ENCODE data around the gene PSKH1.
A peak's percentile ranks its signal among the peaks of the same experiment; 100 is the strongest.

PSKH1 gene

DNA sequence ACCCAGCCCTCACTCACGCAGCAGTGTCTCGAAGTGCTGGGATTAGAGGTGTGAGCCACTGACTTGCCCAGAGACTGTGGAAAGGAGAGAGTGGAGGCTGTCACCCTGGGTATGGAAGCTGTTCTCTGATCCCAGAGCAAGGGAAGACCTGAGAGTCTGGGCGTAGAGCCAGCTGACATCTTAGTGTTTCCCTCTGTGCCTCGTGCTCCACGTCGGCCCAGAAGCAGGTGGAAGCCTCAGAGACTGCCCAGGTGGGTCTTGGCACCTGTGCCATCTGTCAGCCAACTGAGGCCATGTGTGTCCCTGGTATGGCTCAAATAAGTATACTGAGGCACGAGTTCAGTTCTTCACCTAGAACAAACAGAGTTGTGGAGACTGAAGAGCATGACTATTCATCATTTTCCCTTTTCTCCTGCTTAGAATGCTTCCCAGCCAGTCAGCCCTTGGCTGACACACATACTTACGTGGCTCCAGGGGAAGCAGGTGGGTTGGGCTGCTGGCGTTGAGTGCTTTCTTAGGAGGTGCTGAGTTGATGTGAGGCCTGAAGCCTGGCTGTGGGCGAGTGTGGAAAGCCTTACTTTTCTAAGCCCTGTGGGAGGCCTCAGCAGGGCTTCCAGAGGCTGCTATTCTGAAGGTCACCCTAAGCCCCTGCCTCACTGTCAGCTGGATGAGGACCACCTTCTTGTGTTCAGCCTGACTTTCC lies 30.5 kb downstream of the PSKH1 start:
- DNase-seq, result peak in 22 of 58 donors; percentile 19 to 58 (median 36)

DNA sequence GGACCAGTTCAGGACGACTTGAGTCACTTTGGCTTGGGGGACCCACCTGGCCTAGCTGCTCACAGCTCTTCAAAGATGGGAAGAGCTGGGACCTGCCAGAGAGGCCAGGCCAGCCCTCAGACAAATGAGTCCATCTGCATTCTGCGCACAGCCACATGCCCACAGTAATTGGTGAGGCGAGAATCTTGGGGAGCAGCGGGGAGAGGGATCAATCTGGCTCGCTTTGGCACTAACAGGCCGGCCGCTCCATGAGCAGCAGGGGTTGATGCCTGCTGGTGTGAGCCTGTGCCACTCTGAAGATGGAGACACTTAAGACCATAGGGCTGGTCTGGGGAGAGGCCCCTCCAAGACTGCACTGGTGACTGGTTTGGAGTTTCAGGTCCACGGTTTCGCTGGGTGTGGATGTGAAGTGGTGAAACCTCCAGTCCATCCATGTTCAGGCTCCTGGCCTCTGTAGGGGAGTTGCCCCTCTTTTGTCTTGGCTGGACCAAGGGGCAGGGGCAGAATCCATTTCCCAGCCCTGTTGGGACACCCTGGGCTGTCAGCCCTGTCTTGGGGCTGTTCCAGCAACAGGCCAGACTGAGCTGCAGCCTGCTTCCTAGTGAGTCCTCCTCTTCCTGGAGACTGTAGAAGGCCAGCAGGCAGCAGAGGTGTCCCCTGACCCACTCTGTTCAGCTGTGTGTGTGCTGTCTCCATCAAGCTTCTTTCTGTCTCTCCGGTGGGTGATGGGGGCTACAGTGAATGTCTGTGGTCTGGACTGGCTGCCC lies 31.3 kb downstream of the PSKH1 start:
- peak in 2 of 58 donors; percentile 16 to 41 for DNase-seq

DNA sequence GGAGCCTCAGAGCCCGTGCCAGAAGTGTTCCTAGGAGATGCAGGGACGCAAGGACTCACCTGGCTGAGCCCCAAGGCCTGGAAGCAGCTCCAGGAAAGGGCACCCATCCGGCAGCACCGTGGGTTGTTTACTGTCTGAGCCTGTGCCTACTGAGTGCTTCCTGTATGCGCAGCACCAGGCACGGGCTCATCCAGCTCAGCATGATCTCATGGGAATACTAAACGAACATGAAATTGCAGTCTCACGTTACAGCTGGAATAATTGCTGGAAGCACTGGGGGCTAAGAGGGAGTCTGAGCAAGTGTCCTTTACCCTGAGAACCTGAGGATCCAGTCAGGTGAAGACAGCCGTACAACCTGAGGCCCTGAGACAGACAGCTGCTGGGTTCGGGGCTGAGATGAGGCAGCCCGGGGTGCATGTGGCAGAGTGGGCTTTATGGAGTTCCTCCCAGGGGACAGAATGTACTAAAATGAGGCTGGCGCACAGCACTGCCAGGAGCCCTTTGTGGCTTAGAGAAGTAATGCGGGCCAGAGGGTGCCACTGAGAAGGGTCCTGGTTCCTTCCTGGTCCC lies 33.2 kb downstream of the PSKH1 start:
- peak in 39 of 58 donors; percentile 20 to 70 (median 42) for DNase-seq

DNA sequence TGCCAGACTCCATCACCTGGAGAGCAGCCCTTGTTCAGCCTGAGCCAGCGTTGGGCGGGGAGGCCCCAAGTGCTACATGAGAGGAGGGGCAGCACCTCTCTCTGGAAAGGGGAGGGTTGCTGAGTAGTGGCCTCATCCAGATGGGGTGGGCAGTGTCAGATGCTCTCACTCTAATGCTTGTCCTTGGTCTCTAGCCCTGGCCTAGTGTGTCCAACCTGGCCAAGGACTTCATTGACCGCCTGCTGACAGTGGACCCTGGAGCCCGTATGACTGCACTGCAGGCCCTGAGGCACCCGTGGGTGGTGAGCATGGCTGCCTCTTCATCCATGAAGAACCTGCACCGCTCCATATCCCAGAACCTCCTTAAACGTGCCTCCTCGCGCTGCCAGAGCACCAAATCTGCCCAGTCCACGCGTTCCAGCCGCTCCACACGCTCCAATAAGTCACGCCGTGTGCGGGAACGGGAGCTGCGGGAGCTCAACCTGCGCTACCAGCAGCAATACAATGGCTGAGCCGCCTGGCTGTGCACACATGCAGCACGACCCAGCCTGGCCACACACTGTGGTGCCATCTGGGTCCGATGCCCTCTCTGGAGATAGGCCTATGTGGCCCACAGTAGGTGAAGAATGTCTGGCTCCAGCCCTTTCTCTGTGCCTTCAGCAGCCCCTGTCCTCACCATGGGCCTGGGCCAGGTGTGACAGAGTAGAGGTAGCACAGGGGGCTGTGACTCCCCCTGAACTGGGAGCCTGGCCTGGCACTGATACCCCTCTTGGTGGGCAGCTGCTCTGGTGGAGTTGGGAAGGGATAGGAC lies 34.3 kb downstream of the PSKH1 start:
- DNase-seq, result no peak

DNA sequence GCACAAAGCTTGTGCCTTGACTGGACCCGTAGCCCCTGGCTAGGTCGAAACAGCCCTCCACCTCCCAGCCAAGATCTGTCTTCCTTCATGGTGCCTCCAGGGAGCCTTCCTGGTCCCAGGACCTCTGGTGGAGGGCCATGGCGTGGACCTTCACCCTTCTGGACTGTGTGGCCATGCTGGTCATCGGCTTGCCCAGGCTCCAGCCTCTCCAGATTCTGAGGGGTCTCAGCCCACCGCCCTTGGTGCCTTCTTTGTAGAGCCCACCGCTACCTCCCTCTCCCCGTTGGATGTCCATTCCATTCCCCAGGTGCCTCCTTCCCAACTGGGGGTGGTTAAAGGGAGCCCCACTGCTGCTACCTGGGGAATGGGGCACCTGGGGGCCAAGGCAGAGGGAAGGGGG lies 35.1 kb downstream of the PSKH1 start:
- no peak for DNase-seq

DNA sequence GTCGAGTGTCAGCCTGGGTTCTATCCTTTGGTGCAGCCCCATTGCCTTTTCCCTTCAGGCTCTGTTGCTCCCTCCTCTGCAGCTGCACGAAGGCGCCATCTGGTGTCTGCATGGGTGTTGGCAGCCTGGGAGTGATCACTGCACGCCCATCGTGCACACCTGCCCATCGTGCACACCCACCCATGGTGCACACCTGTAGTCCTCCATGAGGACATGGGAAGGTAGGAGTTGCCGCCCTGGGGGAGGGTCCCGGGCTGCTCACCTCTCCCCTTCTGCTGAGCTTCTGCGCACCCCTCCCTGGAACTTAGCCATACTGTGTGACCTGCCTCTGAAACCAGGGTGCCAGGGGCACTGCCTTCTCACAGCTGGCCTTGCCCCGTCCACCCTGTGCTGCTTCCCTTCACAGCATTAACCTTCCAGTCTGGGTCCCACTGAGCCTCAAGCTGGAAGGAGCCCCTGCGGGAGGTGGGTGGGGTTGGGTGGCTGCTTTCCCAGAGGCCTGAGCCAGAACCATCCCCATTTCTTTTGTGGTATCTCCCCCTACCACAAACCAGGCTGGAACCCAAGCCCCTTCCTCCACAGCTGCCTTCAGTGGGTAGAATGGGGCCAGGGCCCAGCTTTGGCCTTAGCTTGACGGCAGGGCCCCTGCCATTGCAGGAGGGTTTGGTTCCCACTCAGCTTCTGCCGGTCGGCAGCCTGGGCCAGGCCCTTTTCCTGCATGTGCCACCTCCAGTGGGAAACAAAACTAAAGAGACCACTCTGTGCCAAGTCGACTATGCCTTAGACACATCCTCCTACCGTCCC lies 35.7 kb downstream of the PSKH1 start:
- peak in 53 of 58 donors; percentile 15 to 83 (median 58) for DNase-seq

DNA sequence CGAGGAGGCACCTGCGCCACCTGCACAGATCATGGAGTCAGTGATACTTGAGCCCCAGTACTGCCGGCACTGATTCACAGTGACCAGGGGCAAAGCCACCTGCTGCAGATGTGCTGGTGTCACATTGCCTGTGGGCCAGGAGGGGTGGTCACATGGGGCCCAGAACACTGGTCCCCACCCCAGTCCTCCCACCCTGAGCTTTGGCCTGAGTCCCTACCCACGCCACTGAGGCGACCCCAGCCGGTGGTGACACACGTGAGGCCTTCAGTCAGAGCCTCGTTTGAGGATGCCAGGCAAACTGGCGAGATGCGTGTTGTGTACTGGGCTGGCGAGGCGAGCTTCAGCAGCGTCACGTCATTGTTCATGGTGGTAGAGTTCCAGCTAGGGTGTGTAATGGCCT lies 37.1 kb downstream of the PSKH1 start:
- no peak for DNase-seq

DNA sequence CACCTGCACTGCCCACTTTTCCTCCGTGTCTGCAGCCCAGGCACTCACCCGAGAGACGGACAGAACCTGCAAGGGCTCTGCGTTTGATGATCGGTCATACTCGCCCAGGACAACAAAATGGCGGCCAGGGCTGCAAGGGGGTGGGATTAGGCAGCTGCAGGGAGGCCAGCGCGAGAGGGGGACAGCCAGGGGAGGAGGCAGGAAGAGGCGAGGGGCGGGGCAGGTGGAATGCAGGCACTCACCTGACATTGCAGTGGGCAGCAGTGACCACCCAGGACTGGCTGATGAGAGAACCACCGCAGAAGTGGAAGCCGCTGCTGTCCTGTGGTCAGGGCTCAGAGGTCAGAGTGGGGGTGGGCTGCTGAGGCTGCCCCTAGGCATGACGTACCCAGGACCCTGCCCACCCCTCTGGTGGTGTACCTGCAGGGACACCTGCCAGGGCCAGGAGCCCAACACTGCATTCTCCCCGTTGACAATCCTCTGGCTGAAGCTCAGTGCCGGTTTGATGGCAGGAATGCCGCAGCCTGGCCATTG lies 37.7 kb downstream of the PSKH1 start:
- no peak for DNase-seq

DNA sequence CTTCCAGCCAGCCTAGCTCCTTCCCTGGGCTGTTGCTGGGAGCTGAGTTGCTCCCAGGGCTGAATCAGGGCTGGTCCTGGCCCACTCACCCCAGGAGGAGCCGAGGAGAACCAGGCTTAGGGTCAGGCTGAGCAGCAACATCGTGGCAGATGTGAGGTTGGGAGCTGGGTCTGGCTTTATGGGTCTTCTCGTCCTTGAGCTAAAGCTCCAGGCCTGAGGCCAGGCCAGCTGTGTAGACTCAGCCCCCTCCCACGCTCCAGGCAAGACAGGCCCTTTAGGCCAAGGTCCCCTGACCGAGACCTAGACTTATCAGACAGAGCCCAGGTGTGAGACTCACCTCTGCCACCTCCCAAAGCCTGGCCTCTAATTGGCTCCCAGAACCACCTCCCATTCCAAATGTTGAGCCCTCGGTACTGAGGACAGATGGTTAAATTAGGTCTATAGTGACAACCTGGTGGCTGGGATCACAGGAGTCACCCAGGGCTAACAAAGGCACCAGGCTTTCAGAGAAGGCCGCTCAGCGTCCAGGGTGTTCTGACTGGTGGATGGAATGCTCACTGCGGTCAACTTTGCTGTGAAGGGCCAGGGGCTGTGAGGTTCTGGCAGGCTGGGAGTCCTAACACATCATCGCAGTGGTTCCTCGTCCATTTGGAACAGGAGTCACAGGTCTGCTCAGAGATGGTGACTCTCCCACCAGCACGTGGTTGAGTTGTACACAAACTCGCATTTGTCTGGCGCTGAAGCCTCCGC lies 38.8 kb downstream of the PSKH1 start, which contains the start of gene CTRL:
TSS of gene CTRL (minus strand) at position 151 of the 750 bp plus-strand sequence. CDS start at position 141, 10 bp downstream.
- no peak for DNase-seq

DNA sequence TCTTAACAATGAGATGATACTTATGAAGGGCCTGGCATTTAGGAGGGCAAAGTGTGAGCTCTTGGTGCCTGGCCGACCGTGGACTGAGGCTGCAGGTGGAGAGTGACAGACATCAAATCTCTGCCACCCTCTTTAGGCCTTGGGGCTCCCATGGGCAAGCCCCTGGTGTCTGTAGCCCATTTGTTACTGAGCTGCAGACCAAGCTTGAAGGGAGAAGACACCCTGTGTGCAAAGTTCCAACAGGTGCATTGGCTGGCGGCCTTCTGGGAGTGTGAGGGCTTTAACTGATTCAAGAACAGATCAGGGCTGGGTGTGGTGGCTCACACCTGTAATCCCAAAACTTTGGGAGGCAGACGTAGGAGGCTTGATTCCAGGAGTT lies 39.4 kb downstream of the PSKH1 start:
- no peak for DNase-seq

DNA sequence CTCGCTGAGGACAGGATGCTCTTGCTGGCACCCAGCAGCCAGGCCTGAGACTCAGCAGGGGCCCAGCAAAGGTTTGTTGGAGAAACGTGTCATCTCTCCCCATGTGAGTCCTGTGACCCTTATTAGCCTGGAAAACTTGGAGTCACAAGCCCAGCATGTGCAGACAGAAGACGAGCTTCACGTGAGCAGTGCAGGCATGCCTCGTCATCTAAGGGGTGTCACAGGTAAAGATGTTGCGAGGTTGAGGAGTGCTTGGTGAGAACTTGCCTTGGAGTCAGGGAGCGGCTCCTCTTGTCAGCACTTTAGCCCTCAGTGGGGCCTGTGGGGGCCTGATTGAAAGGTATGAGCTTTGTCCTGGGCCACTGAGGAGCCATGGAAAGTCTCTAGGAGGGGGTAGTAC lies 40.8 kb downstream of the PSKH1 start:
- no peak for DNase-seq

DNA sequence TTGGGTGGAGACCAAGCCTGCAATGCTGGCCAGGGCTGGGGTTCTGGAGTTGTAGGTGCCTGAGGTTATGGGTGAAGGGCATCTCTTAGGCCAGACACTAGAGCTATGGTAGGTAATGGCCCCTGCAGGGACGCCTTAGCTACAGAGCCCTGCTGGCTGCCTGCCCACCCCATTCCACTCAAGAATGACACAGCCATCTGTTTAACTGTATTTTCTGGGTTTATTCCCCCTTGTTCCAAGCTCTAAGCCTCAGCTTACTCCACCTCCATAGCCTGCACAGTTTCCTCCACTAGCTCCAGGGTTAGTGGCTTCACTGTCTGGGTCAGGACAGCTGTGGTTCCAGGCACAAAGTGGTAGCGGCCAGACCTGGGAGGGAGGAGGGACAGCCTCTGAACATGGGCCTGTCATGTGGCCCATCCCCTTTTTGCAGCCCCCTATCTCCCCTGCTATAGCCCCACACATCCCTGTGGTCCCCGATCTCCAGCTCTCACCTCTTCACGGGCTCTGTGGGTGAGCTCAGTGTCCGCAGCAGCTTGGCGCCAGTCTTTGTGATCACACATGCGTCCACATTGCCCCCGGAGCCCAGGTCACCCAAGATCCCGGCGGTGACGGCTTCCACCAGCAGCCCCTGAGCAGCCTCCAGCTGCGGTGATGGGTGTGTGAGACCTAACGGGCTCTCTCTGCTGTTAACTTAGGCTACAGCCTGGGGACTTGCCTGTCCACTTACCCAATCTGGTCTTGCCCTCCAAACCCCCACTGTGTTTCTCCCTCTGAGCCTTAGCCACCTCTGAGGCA lies 41.4 kb downstream of the PSKH1 start:
- DNase-seq, result peak in 2 of 58 donors; percentile 26 to 35

DNA sequence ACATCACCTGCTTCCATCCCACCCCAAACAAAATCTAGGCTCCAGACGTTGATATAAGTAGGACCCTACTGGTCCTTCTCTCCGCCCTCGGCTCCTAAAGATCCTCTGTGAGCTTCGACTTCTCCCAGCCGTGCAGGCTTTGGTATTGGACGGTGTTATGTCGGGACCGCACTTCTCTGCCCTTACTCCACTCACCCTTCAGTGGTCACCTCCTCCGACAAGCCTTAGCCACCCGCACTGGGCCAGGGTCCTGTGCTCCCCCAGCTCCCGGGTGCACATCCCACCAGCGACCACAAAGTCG lies 42.0 kb downstream of the PSKH1 start:
- DNase-seq, result peak in 2 of 58 donors; percentile 53 to 57

DNA sequence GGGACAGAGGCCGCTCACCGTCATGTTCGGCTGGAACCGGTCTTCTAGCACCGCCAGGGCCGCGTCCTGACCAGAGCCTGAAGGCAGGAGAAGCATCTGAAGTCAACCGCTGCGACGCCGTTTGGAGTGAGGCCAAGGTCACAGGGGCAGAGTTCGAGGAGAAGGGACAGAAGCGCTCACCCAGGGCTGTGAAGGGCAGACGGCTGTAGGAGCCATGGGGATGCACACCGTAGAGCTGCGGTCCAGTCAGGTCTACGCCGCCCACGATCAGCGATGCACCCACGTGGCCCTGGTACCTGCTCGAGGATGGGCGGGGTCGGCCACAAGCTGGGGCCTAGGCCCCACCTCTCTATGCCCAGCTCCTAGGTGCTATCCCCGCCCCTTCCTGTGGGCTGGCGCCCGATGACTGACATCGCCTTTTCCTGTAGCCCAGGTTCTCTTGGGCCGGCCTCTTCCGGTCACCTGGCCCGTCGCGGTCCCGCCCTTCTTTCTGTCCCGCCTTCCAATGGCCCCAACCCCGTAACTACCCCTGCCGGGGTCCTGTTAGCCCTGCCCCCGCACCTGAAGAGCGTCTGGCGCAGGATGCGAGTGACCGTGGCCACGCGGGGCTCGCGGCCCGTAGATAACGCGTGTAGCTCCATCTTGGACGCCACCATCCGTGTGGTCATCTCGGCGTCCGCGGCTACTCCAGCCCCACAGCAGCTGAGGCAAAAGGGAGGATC lies 42.5 kb downstream of the PSKH1 start:
- DNase-seq, result peak; percentile 60 to 98 (median 94)

DNA sequence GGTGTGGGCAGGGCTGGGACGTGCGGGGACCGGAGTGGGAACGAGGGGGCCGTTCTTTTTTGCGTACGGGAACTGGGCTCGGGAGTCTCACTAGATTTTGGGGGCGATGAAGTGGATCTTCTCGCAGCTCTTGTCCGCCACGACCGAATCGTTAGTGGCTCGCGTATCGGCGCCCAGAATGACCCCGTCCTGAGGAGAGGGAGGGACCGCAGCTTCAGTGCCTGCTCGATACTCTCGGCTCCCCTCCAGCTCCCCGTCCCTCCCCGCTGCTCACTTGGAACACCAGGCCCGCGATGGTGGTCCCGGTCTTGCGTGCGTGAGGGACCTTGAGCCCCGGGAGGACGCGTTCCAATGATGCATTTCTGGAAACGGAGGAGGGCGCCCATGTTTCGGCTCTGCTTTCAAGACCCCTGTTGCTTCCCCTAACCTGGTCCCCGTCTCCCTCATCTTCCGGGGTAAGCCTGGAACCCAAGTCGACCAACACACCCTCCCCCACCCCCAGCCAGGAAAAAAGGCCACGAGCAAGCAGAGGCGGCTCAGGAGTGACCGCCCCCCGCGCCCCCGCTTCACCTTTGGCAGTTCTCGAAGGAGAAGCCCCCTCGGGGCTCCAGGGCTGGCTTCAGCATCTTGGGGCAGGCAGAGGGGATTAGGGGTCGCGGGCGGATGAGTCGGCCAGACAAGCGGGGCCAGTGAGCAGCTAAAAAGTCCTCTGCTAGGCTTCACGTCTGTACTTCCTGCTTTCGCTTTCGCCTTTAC lies 43.2 kb downstream of the PSKH1 start, which contains the start of gene PSMB10:
TSS of gene PSMB10 (minus strand) at position 727 of the 756 bp plus-strand sequence. CDS start at position 626, 101 bp downstream.
- peak in 35 of 58 donors; percentile 17 to 71 (median 53) for DNase-seq

DNA sequence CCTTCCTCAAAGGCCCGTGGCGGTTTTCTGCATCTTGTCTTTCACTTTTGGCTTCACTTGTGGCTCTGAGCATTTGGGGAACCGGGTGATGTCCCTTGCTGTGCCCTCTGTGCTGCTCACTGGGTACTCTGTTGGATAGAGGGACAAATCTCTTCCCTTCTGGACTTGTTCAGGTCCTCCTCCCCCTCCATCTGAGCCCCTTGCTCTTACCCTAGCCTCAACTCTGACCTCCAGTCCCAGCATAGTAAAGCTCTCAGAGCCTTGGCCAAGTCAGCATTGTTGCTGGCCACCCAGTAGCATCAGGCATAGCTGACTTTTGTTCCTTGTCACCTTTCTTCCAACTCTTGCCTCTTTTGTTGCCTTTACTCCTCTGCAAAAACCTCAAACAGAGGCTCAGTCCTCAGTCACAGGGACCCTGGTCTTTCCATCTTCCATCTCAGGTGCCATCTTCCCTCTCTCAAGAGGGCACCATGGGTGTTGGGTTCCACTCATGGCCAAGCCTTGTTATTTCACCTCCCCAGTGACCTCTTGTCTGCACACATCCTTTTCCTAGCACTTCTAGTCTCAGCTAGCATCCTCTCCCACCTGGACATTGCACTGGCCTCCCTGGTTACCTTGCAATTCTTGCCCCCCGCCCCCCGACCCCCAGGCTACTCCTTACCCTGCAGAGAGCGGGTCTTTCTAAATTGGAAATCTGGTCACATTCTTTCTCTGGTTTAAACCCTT lies 44.0 kb downstream of the PSKH1 start:
- peak in 8 of 58 donors; percentile 25 to 59 (median 46) for DNase-seq
